Activated CD4-positive, alpha-beta T cell treated with anti-CD3 and anti-CD28 coated beads, Interleukin-2, amount 50 U/mL, for 4 hours (primary cell): ENCODE measurements around the gene OR10H5.
"Not testable (repeated sequence)": the region's sequence is repeated elsewhere in the genome, so short reads cannot be mapped to it uniquely, and the experiment has no call there.

Experiments used
- DNase-seq, 2 experiments: peaks; one replicate each; pipeline ENCODE4 v3.0.0-alpha.2; 2020

OR10H5 gene

DNA sequence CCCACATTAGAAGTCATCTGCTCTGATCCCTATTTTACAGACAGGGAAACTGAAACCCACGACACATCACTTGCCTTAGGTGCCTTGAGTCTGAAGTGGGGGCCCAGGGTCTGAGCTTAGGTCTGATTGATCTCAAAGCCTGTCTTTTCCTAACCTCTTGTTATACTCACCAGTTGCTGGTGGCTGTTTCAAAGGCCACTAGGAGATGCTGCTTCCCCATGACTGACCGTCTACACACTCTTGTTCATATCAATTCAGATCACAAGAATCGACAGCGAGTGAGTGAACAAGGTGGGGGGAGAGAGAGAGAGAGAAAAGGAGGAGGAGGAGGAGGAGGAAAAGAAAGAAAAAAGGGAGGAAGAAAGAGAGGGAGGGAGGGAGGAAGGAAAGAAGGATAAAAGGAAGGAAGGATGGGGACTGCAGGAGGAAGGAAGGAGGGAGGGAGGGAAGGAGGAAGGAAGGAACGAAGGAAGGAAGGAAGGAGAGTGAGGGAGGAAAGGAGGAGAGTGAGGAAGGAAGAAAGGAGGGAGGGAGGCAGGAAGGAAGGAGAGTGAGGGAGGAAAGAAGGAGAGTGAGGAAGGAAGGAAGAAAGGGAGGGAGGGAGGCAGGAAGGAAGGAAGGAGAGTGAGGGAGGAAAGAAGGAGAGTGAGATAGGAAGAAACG, 24.7 kb downstream of the OR10H5 start:
- peak; percentile 33 to 44 for DNase-seq

DNA sequence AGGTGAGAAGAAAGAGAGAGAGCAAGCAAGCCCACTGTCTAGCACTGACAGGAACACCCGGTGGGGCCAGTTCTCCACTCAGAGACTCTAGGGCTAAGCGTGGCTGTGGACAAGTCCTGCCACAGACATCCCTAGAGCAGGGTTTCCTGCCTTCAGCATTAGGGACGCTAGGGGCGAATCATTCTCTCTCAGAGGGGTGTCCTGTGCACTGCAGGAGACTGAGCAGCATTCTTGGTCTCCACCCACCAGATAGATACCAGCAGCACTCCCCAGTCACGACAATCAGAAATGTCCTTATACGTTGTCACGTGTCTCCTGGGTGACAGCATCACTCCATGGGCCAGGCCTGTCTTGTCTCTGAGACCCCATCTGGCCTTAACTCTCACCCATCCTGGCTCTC, 26.5 kb downstream of the OR10H5 start:
- no peak for DNase-seq

GRCh38 chr19:15815306-15815705, 27.8 kb downstream of the OR10H5 start, which contains the start of gene OR10H1:
OR10H1 (minus strand) TSS chr19:15815664; CDS start chr19:15808037, 7,627 bp downstream.
- no peak for DNase-seq

DNA sequence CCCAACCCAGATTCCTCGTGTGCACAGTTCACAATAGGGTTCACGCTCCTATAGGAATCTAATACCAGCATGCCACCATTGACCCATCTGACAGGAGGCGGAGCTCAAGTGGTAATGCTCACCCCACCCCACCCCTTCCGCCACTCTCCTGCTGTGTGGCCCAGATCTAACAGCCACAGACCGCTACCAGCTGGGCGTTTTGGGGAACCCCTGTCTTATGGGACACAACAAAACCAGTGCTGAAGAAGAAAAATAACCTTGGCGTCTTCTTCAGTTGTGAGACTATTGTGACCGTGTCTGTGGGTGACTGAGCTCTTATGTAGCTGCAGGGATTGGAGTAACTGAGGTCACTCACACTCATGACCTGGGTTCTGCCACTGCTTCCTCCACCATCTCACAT, 33.2 kb downstream of the OR10H5 start:
- DNase-seq: no peak

- DNase-seq: no peak
Observed at GRCh38 chr19:15825753-15826152, 38.3 kb downstream of the OR10H5 start.

DNA sequence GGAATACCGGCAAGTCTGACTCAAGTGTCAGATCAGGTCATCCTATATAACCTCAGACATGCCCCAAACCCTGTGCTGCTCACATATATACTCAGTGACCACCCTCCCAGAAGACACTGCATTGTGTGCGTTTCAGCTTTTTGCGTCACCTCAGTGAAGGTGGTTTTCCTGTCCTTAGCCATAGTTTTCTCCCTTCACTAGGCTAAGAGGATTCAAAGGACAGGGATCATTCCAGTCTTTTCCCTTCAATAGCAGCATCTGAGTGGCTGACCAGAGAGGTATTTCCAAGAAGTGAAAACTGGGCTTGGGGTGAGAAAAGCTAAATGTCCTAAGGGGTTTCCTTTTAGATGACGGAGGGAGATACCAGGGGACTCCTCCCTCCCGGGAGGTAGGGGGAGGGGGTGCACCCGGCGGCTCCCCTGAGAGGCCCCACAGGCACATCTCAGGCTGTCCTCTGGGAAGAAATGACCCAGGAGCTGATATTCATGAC, 40.7 kb downstream of the OR10H5 start:
- DNase-seq: no peak

- DNase-seq: not testable (repeated sequence)
Observed at GRCh38 chr19:15828611-15829305, 41.3 kb downstream of the OR10H5 start.

GRCh38 chr19:15829306-15829698, 41.8 kb downstream of the OR10H5 start:
- no peak for DNase-seq

DNA sequence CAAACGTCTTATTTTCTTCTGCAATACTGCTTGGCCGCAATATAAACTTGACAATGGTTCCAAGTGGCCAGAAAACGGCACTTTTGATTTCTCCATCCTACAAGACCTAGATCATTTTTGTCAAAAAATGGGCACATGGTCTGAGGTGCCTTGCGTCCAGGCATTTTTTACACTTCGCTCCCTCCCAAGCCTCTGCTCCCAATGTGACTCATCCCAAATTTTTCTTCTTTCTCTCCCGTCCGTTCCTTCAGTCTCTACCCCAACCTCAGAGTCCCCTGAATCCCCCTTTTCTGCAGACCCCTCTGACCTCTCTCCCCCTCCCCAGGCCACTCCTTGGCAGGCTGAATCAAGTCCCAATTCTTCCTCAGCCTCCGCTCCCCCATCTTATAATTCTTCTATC, 42.3 kb downstream of the OR10H5 start:
- DNase-seq: no peak

GRCh38 chr19:15831626-15832025, 44.2 kb downstream of the OR10H5 start:
- no peak for DNase-seq

GRCh38 chr19:15834232-15834631, 46.8 kb downstream of the OR10H5 start:
- DNase-seq: not testable (repeated sequence)

- DNase-seq: peak; percentile 45 to 51
Observed at GRCh38 chr19:15835565-15836329, 48.3 kb downstream of the OR10H5 start.

DNA sequence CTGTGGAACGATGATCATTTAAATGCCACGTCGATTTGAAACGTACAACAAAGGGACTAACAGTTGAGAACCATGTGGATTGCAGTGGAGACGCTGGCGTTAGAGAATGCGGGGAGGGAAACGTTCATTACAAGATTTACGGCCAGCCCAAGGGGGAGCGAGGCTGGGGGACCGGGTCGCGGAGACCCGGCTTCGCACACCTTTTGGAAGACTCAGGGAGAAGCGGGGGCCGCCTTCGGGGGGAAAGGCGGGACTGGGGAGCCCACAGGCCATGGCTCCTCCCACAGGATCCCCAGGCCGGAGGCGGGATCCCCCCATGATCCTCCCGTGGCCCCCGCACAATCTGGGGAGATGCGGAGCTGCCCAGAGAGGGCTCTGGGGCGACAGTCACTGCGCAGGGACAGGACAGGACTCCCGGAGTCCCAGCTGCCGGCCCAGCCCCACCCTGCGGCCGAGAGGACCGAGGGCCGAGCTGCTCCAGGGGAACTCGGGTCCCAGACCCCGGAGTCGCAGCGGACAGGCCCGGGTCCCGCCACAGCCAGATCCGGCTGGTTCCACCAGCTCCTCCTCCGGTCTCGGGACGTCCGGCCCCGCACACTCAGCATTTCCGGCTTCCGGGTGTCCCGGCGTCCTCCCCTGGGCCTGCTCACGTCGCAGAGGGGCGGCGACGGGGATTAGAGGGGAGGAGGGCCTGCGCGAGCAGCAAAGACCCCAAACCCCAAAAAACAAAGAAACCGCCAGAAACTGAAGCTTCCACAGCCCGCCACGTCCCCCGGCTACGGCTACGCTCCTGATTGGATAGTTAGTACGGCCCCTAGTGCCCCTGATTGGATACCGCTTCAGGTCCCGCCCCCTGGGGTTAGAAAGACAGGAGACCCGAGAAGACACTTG, 49.1 kb downstream of the OR10H5 start:
- peak; percentile 92 to 93 for DNase-seq

GRCh38 chr19:15837221-15837731, 49.8 kb downstream of the OR10H5 start:
- no peak for DNase-seq

- DNase-seq: no peak
Observed at GRCh38 chr19:15838351-15838750, 50.9 kb downstream of the OR10H5 start.

- DNase-seq: not testable (repeated sequence)
Observed at GRCh38 chr19:15839888-15840287, 52.4 kb downstream of the OR10H5 start.

- no peak for DNase-seq
Observed at GRCh38 chr19:15840833-15841232, 53.4 kb downstream of the OR10H5 start.

DNA sequence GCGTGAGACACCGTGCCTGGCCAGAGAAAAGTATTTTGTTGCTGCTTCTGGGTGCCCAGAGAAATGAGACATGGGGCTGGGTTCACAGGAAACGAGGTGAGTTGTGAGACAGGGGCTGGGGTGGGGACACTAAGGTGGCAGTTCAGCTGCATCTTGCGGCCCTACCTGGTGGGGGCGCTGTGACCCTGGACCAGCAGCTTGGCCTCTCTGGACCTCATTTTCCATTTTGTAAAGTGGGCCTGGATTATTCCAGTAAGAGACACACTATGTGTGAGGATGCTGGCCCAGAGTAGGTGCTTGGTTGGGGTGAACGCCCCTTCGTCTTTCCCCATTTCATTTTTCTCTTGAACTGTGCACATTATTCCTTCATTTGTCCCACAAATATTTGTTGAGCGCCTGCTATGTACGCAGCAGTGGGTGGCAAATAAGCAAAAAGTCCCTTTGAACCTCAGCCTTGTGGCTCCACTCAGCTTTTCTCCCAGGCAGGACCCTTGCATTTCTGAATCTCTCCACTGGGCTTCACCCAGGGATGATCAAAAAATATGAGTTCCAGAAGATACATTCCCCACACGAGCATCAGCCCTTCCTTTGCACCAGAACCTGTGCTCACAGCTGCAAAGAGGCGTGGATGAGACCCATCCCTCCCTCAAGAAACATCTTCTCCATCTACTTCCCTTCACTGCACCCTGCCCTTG, 54.6 kb downstream of the OR10H5 start:
- no peak for DNase-seq

GRCh38 chr19:15843203-15843893, 55.9 kb downstream of the OR10H5 start:
- no peak for DNase-seq

GRCh38 chr19:15843894-15844222, 56.4 kb downstream of the OR10H5 start:
- DNase-seq: not testable (repeated sequence)

DNA sequence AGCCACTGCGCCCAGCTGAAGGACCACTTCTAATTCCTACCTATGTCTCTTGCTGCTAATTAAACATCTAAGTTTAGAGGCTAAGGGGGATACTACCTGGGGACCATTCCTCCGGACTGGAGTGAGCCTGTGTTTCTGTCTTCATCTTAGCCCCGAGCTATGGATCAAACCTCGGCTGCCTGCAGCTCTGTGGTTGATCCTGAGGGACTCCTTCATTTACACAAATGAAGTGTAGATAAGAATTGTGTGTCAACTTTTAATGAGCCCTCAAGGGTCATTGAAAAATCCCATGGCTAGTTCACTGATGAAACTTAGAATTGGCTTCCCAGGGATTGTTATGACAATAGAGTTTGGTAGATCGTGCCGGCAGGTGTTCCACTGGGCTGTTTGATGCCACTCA, 59.5 kb downstream of the OR10H5 start:
- no peak for DNase-seq
